Kidney glomerular epithelial cell (primary cell): ENCODE data around the gene ATCAY.
"Not testable (repeated sequence)": the region's sequence is repeated elsewhere in the genome, so short reads cannot be mapped to it uniquely, and the experiment has no call there.

Experiments used
- DNase-seq: peaks from one replicate; lab custom pipeline; 2025; lab: John Stamatoyannopoulos, UW

The ATCAY gene

GRCh38 chr19:3902317-3902973 lies 22.0 kb downstream of the ATCAY start:
- DNase-seq = no peak

DNA sequence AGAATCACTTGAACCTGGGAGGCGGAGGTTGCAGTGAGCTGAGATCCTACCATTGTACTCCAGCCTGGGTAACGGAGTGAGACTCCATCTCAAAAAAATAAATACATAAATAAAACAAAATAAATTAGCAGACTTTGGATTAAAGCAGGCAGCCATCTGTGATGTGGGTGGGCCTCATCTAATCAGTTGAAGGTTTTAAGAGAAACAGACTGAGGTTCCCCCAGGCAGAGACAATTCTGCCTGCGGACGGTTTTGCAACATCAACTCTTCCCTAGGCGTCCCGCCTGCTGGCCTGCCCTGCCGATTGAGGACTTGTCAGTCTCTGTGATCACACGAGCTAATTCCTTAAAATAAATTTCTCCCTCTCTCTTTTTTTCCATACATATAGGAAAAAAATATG lies 23.7 kb downstream of the ATCAY start:
- DNase-seq = no peak

GRCh38 chr19:3907626-3908265 lies 27.3 kb downstream of the ATCAY start:
- no peak for DNase-seq

GRCh38 chr19:3908266-3909054 lies 28.0 kb downstream of the ATCAY start:
- DNase-seq = no peak

GRCh38 chr19:3910105-3910504 lies 29.6 kb downstream of the ATCAY start:
- DNase-seq = no peak

GRCh38 chr19:3914199-3914598 lies 33.7 kb downstream of the ATCAY start:
- no peak for DNase-seq

DNA sequence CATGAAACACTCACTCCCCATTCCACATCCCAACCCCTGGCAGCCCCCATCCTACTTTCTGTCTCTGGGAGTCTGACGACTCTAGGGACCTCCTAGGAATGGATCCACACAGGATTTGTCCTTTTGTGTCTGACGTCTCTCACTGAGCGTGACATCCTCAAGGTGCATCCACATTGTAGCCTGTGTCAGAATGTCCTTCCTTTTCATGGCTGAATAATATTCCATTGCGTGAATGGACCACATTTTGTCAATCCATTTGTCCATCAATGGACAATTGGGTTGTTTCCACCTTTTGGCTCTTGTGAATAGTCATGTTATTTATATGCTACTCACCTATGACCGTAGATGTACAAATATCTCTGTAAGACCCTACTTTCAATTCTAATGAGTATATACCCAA lies 35.5 kb downstream of the ATCAY start:
- DNase-seq = no peak

- no peak for DNase-seq
These were observed 39.3 kb downstream of the ATCAY start for GRCh38 chr19:3919793-3920192.

DNA sequence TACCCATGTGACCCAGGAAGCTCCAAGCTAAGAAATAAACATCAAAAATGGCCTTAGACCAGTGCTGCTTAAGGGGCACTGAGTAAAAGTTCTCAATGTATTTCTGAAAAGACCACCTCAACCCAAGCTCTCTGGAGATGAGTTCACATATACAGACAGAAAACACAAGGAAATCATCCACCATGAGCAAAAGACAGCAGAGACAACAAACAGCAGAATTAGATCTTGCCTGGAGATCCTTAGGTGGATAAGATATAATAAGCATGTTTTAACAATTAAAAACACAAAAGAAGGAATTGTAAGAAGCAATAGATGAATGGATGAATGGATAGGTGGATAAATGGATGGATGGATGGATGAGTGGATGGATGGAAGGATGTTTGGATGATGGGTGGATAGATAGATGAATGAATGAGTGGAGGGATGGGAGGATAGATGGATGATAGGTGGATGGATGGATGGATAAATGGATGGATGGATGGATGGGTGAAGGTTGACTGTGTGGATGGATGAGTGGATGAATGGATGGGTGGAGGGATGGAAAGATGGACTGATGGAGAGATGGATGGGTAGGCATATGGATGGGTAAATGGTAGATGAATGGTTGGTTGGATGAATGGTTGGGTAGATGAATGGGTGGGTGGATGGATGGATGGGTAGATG lies 42.7 kb downstream of the ATCAY start:
- no peak for DNase-seq

- DNase-seq = no peak
These were observed 43.4 kb downstream of the ATCAY start for GRCh38 chr19:3923912-3924311.

- no peak for DNase-seq
These were observed 50.6 kb downstream of the ATCAY start for GRCh38 chr19:3931041-3931440.

DNA sequence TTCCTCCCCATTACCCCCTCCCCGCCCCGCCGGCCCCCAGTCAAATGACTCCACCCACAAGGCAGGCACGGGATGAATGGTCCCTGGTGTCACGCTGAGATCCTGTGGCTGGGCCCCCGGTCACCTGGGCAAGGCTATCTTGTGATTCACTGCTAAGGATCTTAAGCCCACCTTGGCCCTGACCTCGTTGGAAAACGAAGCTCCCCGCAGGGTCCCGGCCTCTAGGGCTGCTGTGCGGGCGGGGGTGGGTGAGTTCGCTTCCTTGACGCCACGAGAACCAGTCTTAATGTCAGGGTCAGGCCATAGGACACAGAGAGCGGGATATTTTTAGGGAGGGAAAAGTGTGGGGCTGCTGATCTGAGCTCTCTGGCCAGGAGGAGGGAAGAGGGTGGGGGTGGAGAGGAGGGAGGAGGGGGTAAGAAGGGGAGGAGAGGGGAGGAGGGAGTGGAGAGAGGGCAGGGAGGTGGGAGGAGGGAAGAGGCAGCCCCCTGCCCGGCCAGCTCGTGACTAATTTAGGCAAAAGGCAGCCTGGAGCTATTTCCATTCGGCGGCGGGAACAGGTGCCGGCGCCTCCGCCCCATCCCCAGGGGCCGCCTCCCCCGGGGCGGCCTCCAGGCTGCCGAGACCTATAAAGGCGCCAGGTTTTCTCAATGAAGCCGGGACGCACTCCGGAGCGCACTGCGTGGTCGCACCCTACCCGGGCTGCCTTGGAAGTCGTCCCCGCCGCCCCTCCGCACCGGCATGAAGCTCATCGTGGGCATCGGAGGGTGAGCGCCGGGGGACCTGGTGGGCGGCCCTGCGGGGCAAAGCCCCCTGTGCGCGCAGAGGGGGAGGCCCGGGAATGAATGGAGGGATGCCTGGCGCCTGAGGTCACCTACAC lies 52.7 kb downstream of the ATCAY start, which contains the start of gene NMRK2:
Gene NMRK2 (plus strand): TSS at position 139 of the 880 bp plus-strand sequence. CDS start 603 bp downstream, at position 742.
- DNase-seq = no peak

- no peak for DNase-seq
These were observed 56.3 kb downstream of the ATCAY start for GRCh38 chr19:3936506-3937442.

GRCh38 chr19:3938300-3938950 lies 57.9 kb downstream of the ATCAY start:
- DNase-seq = not testable (repeated sequence)

DNA sequence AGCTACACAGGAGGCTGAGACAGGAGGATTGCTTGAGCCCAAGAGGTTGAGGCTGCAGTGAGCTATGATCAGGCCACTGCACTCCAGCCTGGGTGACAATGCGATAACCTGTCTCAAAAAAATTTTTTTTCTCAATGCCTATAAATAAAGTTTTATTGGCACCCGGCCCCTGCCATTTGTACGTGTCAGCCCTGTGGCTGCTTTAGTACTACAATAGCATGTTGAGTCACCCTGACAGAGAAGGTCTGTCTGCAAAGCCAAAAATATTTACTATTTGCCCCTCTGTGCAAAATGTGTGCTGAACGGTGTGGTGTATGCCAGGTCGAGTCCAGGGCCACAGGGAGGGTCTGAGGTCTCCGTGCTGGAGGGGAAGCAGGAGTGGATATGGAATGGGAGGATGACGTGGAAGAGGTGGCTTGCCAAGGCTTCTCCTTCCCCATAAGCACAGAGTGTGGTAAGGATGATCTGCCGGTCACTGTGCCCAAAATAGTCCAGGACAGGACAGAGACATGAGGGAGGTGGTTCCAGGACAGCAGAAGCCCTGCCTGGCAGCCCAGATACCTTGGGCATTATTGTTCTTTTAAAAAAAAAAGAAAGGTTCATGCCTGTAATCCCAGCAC lies 62.4 kb downstream of the ATCAY start:
- no peak for DNase-seq

GRCh38 chr19:3944018-3944721 lies 63.7 kb downstream of the ATCAY start:
- no peak for DNase-seq

DNA sequence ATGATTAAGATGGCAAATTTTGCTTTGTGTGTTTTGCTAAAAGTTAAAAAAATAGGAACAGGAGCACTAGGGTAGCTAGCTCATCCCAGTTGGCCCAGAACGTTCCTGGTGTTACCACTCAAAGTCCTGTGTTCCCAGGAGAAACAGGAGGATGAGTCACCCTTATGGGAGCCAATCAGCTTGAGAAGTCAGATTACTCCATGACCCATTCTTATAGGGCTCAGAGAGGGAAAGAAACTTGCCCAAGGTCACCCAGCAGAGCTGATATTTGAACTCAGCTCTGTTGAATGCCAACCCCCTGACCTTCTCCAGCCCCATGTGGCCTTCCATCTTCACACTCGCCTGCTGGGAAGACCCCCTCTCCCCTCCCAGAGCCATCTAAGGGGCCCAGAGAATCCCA lies 65.4 kb downstream of the ATCAY start:
- DNase-seq = no peak

DNA sequence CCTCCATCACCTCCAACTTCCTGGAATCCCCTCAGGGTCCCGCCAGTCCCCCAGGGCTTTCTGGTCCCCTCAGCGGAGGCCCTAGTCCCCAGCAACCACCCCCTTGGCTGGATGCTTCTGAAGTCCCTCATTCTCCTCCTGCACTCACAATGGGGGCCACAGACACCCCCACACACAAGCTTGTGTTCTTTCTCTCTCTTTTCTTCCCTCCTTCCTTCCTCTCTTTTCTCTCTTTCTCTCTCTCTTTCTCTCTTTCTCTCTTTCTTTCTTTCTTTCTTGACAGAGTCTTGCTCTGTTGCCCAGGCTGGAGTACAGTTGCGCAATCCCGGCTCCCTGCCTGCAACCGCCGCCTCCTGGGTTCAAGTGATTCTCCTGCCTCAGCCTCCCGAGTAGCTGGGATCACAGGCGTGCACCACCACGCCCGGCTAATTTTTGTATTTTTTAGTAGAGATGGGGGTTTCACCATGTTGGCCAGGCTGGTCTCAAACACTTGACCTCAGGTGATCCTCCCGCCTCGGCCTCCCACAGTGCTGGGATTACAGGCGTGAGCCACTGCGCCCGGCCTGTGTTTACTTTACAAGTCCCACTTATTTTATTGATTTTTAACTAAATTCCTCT lies 66.9 kb downstream of the ATCAY start:
- not testable (repeated sequence) for DNase-seq
